ENCODE measurements around the gene SPNS2. TPM values are rescaled to one million over a fixed set of nuclear protein-coding genes. Genes with fewer than 3 reads are reported as not detected.

The SPNS2 gene
- total RNA-seq, 3 donors from 2014 or later: 9.2 to 24.5 (median 11.0) TPM

DNA sequence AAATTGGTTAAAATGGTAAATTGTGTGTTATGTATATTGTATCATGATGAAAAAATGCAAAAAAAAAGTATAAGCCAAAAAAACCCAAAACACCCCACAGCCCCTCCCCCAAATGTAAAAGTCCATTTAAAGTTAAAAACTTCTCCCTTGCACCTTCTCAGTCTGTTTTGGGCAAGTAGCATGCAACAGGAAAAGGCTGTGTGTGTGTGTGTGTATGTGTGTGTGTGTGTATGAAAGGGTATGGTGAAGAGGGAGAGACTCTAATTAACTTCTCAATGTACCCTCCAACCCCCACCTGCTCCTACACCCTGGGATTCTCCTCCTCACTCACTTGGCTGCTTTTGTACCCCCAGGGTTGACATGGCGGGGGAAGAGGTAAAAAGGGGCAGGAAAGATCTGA, 70.9 kb downstream of the SPNS2 start:
- ATAC-seq (no peak), DNase-seq (no peak)
- Histone ChIP-seq H3K4me3 (no peak overlapping the region), H3K9me3 (no peaks in the 10 kb centered on the region), H3K4me1 (ENCODE audit: low read depth) (peaks cover 10% of the 10 kb centered on the region), H3K36me3 (ENCODE audit: low read depth) (no peaks in the 10 kb centered on the region)
- intact Hi-C loops (cut with DNase I, micrococcal nuclease): loop anchor here in 1 of 2 donors (5.0 kb wide), 1 partner anchor 58 kb away; no protein-coding TSS in a partner anchor
- TF ChIP-seq, protein P1, sequence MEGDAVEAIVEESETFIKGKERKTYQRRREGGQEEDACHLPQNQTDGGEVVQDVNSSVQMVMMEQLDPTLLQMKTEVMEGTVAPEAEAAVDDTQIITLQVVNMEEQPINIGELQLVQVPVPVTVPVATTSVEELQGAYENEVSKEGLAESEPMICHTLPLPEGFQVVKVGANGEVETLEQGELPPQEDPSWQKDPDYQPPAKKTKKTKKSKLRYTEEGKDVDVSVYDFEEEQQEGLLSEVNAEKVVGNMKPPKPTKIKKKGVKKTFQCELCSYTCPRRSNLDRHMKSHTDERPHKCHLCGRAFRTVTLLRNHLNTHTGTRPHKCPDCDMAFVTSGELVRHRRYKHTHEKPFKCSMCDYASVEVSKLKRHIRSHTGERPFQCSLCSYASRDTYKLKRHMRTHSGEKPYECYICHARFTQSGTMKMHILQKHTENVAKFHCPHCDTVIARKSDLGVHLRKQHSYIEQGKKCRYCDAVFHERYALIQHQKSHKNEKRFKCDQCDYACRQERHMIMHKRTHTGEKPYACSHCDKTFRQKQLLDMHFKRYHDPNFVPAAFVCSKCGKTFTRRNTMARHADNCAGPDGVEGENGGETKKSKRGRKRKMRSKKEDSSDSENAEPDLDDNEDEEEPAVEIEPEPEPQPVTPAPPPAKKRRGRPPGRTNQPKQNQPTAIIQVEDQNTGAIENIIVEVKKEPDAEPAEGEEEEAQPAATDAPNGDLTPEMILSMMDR (IDR thresholded peaks at IDR 0.05): no peak

- ATAC-seq (no peak), DNase-seq (no peak)
- Histone ChIP-seq H3K9me3 (no peaks in the 10 kb centered on the region), H3K4me1 (ENCODE audit: low read depth) (no peaks in the 10 kb centered on the region), H3K36me3 (ENCODE audit: low read depth) (no peaks in the 10 kb centered on the region), H3K4me3 (no peak overlapping the region)
- TF ChIP-seq, protein P1 (IDR thresholded peaks at IDR 0.05): no peak
- intact Hi-C loops (cut with DNase I, micrococcal nuclease): no loop called here
These were observed 73.5 kb downstream of the SPNS2 start for GRCh38 chr17:4572131-4572530.

GRCh38 chr17:4573115-4573514, 74.4 kb downstream of the SPNS2 start:
- no peak overlapping the region for H3K4me3 ChIP-seq
- intact Hi-C loops (cut with DNase I, micrococcal nuclease): no loop called here
- no peak for ATAC-seq
- TF ChIP-seq, protein P1 (IDR thresholded peaks at IDR 0.05): no peak
- no peaks in the 10 kb centered on the region for H3K36me3 ChIP-seq (ENCODE audit: low read depth)
- no peaks in the 10 kb centered on the region for H3K4me1 ChIP-seq (ENCODE audit: low read depth)
- no peak for DNase-seq
- H3K9me3 ChIP-seq: no peaks in the 10 kb centered on the region

GRCh38 chr17:4573669-4574068, 75.0 kb downstream of the SPNS2 start:
- TF ChIP-seq, protein P1 (IDR thresholded peaks at IDR 0.05): no peak
- DNase-seq: peak in 2 of 3 donors; percentile 14 to 27
- ATAC-seq: no peak
- no peaks in the 10 kb centered on the region for H3K4me1 ChIP-seq (ENCODE audit: low read depth)
- intact Hi-C loops (cut with DNase I, micrococcal nuclease): no loop called here
- no peaks in the 10 kb centered on the region for H3K9me3 ChIP-seq
- H3K4me3 ChIP-seq: no peak overlapping the region
- H3K36me3 ChIP-seq (ENCODE audit: low read depth): no peaks in the 10 kb centered on the region

DNA sequence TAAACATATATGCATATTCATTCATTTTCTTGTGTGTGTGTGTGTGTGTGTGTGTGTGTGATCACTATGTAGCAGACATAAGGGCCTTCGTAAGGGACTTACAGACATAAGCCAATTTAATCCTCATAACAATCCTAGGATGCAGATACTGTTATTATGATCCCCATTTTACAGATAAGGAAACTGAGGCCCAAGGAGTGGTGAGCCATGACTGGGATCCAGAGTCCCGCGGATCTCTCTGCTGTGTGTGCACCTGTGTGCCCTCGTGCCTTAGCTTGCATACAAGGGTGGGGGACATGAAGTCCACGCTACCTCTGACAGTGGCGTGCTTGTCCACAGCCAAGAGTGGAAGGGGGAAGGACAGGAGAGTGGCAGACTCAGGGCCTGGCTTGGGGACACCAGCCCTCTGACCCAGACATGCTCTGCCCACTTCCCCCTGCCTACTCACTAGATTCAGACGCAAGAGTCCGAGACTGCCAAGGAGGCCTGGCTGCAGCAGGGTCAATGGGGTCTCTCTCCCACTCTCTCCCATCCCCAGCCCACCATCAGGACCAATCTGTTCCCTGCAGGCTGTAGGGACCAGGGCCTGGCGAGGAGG, 75.9 kb downstream of the SPNS2 start:
- DNase-seq: no peak
- no peak for ATAC-seq
- H3K4me1 ChIP-seq (ENCODE audit: low read depth): no peaks in the 10 kb centered on the region
- H3K36me3 ChIP-seq (ENCODE audit: low read depth): no peaks in the 10 kb centered on the region
- TF ChIP-seq, protein P1 (IDR thresholded peaks at IDR 0.05): no peak
- H3K9me3 ChIP-seq: no peaks in the 10 kb centered on the region
- intact Hi-C loops (cut with DNase I, micrococcal nuclease): no loop called here
- H3K4me3 ChIP-seq: no peak overlapping the region

GRCh38 chr17:4576161-4576558, 77.5 kb downstream of the SPNS2 start:
- no peaks in the 10 kb centered on the region for H3K4me1 ChIP-seq (ENCODE audit: low read depth)
- TF ChIP-seq, protein P1 (IDR thresholded peaks at IDR 0.05): no peak
- H3K4me3 ChIP-seq: no peak overlapping the region
- intact Hi-C loops (cut with DNase I, micrococcal nuclease): no loop called here
- no peak for ATAC-seq
- no peaks in the 10 kb centered on the region for H3K9me3 ChIP-seq
- DNase-seq: no peak
- no peaks in the 10 kb centered on the region for H3K36me3 ChIP-seq (ENCODE audit: low read depth)
